Measurements from ENCODE around the gene GPX6.
"Not testable (repeated sequence)": the region's sequence is repeated elsewhere in the genome, so short reads cannot be mapped to it uniquely, and the experiment has no call there.

The GPX6 gene

GRCh38 chr6:28523241-28523622 is 7.6 kb upstream of the GPX6 start:
- DNase-seq (ENCODE audit: low spot score): no peak

- DNase-seq (ENCODE audit: low spot score): no peak
Measured at GRCh38 chr6:28522594-28523240, 7.1 kb upstream of the GPX6 start.

- no peak for DNase-seq (ENCODE audit: low spot score)
Measured at GRCh38 chr6:28517964-28518363, 2.4 kb upstream of the GPX6 start.

- DNase-seq (ENCODE audit: low spot score): not testable (repeated sequence)
Measured at GRCh38 chr6:28512387-28512786, 3.2 kb downstream of the GPX6 start.

- DNase-seq (ENCODE audit: low spot score): no peak
Measured at GRCh38 chr6:28511628-28512300, 3.8 kb downstream of the GPX6 start.

- no peak for DNase-seq (ENCODE audit: low spot score)
Measured at GRCh38 chr6:28506807-28507475, 8.7 kb downstream of the GPX6 start.

GRCh38 chr6:28505733-28506132 is 9.9 kb downstream of the GPX6 start:
- DNase-seq (ENCODE audit: low spot score): no peak

GRCh38 chr6:28502709-28503305 is 12.8 kb downstream of the GPX6 start:
- not testable (repeated sequence) for DNase-seq (ENCODE audit: low spot score)

GRCh38 chr6:28502136-28502535 is 13.5 kb downstream of the GPX6 start:
- DNase-seq (ENCODE audit: low spot score): not testable (repeated sequence)

- no peak for DNase-seq (ENCODE audit: low spot score)
Measured at GRCh38 chr6:28501259-28501658, 14.3 kb downstream of the GPX6 start.

GRCh38 chr6:28497893-28498292 is 17.7 kb downstream of the GPX6 start:
- DNase-seq (ENCODE audit: low spot score): no peak

- no peak for DNase-seq (ENCODE audit: low spot score)
Measured at GRCh38 chr6:28497306-28497705, 18.3 kb downstream of the GPX6 start.

GRCh38 chr6:28496099-28496779 is 19.4 kb downstream of the GPX6 start:
- DNase-seq (ENCODE audit: low spot score): no peak

GRCh38 chr6:28491984-28492317 is 23.6 kb downstream of the GPX6 start:
- no peak for DNase-seq (ENCODE audit: low spot score)

GRCh38 chr6:28490205-28490890 is 25.2 kb downstream of the GPX6 start:
- DNase-seq (ENCODE audit: low spot score): peak; percentile 9

- DNase-seq (ENCODE audit: low spot score): peak; percentile 48
Measured at GRCh38 chr6:28489366-28490204, 26.0 kb downstream of the GPX6 start.

- peak; percentile 15 for DNase-seq (ENCODE audit: low spot score)
Measured at GRCh38 chr6:28488916-28489365, 26.7 kb downstream of the GPX6 start.

- DNase-seq (ENCODE audit: low spot score): no peak
Measured at GRCh38 chr6:28486988-28487742, 28.4 kb downstream of the GPX6 start.

GRCh38 chr6:28486533-28486932 is 29.1 kb downstream of the GPX6 start:
- no peak for DNase-seq (ENCODE audit: low spot score)

- no peak for DNase-seq (ENCODE audit: low spot score)
Measured at GRCh38 chr6:28485482-28485881, 30.1 kb downstream of the GPX6 start.

All from AG08395 (cell line).